Measurements from ENCODE around the gene SLC35F2. TPM values are rescaled to one million over a fixed set of nuclear protein-coding genes. Genes with fewer than 3 reads are reported as not detected.

Gene SLC35F2
- total and polyA plus RNA-seq, 2 of the 13 experiments (the other 11 are each of a cell fraction or from before 2014, with no cell fraction given), result 5.8 to 20.3 TPM

DNA sequence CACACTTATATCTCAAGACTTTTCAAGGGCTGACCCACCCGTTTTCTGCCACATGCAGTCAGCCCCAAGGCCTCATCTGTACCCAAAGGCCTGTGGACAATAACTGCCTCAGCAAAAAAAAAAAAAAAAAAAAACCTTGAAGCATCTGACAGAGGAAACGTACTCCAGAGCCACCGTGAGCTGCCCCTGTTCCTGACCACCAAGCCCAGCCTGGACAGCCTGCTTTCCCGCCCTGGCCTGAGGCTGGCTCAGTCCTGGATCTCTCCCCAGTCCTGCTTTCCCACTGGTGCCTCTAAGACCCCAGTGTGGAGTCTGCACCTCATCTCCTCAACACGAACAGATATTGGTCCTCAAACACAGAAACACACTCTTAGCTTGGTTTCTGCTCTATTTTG lies 66.5 kb downstream of the SLC35F2 start:
- intact Hi-C loops (cut with micrococcal nuclease; ENCODE audit: unreplicated experiment), result no loop called here
- in situ Hi-C loops (cut with HindIII; ENCODE audit: extremely low pct_ligation_motif_present, low pct_unique_long_range_greater_than_20kb), result no loop called here
- FAIRE-seq (no peak), DNase-seq (ENCODE audit: low spot score) (no peak), ATAC-seq (peak; percentile 42; the same call in 2 of the 3 replicates)
- Histone ChIP-seq H3K4me2 (ENCODE audit: low read depth, low read length) (no peak overlapping the region), H4K20me1 (ENCODE audit: insufficient read depth, low read length) (no peaks in the 10 kb centered on the region), H3K79me2 (ENCODE audit: insufficient read depth, low read length) (no peaks in the 10 kb centered on the region), H3K27me3 (ENCODE audit: control insufficient read depth in 1 of 2, insufficient read depth in 2 of 2, low read length in 2 of 2) (no peaks in the 10 kb centered on the region), H3K4me3 (replicated peaks in 1 of 3; ENCODE audit: insufficient read depth in 1 of 3, low read depth in 2 of 3, low read length in 3 of 3) (no peak overlapping the region), H2AFZ (ENCODE audit: low read length) (no peak overlapping the region), H3K36me3 (replicated peaks in 1 of 2; ENCODE audit: control insufficient read depth in 1 of 2, insufficient read depth in 2 of 2, low read length in 2 of 2) (no peaks in the 10 kb centered on the region; a peak in 1 of 5 replicates), H3K9me3 (ENCODE audit: low read length) (peaks cover 10% of the 10 kb centered on the region), H3K9ac (ENCODE audit: insufficient read depth, low read depth, low read length) (no peak overlapping the region), H3K27ac (ENCODE audit: extremely low read length, insufficient read depth, low read length) (no peak overlapping the region), H3K4me1 (ENCODE audit: insufficient read depth, low read length) (peaks cover 12% of the 10 kb centered on the region)
- TF ChIP-seq ZNF235 (CRISPR knock-in tag; IDR thresholded peaks at IDR 0.05; ENCODE audit: borderline replicate concordance), result no peak
- TF ChIP-seq, protein P1, sequence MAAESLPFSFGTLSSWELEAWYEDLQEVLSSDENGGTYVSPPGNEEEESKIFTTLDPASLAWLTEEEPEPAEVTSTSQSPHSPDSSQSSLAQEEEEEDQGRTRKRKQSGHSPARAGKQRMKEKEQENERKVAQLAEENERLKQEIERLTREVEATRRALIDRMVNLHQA (CRISPR knock-in tag; IDR thresholded peaks at IDR 0.05), result no peak
- no peak for TF ChIP-seq THAP11 (CRISPR knock-in tag; IDR thresholded peaks at IDR 0.05)
- TF ChIP-seq PAX8 (CRISPR knock-in tag; IDR thresholded peaks at IDR 0.05; ENCODE audit: borderline replicate concordance), result no peak
- no peak for TF ChIP-seq SPEN (CRISPR knock-in tag; IDR thresholded peaks at IDR 0.05; ENCODE audit: low read depth)
- no peak for TF ChIP-seq ZBTB3 (CRISPR knock-in tag; IDR thresholded peaks at IDR 0.05; ENCODE audit: borderline replicate concordance, low read depth)
- no peak for TF ChIP-seq ZEB1 (IDR thresholded peaks at IDR 0.05; ENCODE audit: insufficient replicate concordance, low read depth)
- TF ChIP-seq ZNF556 (CRISPR knock-in tag; IDR thresholded peaks at IDR 0.05; ENCODE audit: borderline replicate concordance), result no peak
- TF ChIP-seq ZSCAN25 (CRISPR knock-in tag; IDR thresholded peaks at IDR 0.05), result no peak
- no peak for TF ChIP-seq ZSCAN21 (CRISPR knock-in tag; IDR thresholded peaks at IDR 0.05; ENCODE audit: borderline replicate concordance)
- TF ChIP-seq, protein P2, sequence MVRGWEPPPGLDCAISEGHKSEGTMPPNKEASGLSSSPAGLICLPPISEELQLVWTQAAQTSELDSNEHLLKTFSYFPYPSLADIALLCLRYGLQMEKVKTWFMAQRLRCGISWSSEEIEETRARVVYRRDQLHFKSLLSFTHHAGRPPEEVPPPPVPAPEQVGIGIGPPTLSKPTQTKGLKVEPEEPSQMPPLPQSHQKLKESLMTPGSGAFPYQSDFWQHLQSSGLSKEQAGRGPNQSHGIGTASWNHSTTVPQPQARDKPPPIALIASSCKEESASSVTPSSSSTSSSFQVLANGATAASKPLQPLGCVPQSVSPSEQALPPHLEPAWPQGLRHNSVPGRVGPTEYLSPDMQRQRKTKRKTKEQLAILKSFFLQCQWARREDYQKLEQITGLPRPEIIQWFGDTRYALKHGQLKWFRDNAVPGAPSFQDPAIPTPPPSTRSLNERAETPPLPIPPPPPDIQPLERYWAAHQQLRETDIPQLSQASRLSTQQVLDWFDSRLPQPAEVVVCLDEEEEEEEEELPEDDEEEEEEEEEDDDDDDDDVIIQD (CRISPR knock-in tag; IDR thresholded peaks at IDR 0.05; ENCODE audit: low read depth), result no peak
- TF ChIP-seq ZNF570 (CRISPR knock-in tag; IDR thresholded peaks at IDR 0.05; ENCODE audit: borderline replicate concordance), result no peak
- TF ChIP-seq FLYWCH1 (CRISPR knock-in tag; IDR thresholded peaks at IDR 0.05), result no peak
- TF ChIP-seq, protein P3, sequence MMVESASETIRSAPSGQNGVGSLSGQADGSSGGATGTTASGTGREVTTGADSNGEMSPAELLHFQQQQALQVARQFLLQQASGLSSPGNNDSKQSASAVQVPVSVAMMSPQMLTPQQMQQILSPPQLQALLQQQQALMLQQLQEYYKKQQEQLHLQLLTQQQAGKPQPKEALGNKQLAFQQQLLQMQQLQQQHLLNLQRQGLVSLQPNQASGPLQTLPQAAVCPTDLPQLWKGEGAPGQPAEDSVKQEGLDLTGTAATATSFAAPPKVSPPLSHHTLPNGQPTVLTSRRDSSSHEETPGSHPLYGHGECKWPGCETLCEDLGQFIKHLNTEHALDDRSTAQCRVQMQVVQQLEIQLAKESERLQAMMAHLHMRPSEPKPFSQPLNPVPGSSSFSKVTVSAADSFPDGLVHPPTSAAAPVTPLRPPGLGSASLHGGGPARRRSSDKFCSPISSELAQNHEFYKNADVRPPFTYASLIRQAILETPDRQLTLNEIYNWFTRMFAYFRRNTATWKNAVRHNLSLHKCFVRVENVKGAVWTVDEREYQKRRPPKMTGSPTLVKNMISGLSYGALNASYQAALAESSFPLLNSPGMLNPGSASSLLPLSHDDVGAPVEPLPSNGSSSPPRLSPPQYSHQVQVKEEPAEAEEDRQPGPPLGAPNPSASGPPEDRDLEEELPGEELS (CRISPR knock-in tag; IDR thresholded peaks at IDR 0.05), result no peak
- CTCF ChIA-PET (ENCODE audit: low intra/inter-chr PET ratio, low total read pairs), result no interaction called here
- WGBS (ENCODE audit: low lambda C conversion rate), result 73% methylated on average over 5 of the region's 5 CpGs
- BruUV-seq (replicated peaks), result TSS peak; percentile 55
- POLR2A ChIA-PET, result no interaction called here

Measured in HepG2 (cell line).